Measurements from ENCODE around the gene TWSG1.

Gene TWSG1

DNA sequence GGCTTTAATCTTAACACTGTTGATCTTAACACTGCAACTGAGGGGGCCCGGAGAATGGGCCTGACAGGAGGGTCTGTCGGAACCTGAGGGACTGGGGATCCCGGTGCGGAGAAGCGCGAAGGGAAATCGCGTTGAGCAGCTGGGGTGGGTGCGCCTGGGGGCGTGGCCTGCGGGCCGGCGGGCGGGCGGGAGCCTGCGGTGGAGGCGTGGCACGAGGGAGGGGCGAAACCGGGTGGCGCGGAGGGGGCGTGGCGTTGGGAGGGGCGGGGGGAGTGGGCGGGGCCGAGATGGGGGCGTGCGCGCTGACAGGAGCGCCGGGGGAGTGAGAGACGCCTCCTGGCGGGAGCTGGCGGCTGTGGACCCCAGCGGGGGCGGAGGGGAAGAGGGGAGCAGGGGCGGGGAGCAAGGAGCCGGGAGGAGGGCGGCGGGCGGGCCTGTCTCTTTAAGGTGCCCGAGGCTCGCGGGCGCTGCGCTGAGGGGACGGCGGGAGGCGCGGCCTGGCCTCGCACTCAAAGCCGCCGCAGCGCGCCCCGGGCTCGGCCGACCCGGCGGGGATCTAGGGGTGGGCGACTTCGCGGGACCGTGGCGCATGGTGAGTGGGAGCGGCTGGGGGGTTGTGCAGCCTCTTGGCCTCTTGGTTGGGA lies at the start of gene TWSG1:
TWSG1 (plus strand) TSS at position 445 of the 644 bp plus-strand sequence. CDS start 2,457 bp downstream, outside the sequence.
- no peak for FAIRE-seq

DNA sequence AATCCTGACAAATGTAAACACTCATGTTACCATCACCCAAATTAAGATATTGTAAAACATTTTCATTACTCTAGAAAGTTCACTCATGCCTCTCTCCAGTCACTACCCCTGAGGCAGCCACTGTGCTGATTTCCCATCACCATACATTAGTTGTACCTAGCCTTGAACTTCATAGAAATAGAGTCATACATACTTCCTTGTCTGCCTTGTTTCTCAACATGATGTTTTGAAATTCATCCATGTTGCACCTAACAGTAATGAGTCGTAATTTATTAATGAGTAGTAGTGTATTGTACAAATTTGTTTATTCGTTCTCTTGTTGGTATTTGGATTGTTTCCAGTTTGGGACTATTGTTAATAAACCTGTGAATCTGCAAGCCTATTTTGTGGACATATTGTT lies 49.0 kb upstream of the TWSG1 start:
- no peak for FAIRE-seq

GRCh38 chr18:9287036-9287435 lies 47.5 kb upstream of the TWSG1 start:
- no peak for FAIRE-seq

GRCh38 chr18:9289698-9290097 lies 44.9 kb upstream of the TWSG1 start:
- FAIRE-seq, result no peak

- no peak for FAIRE-seq
Measured at GRCh38 chr18:9290156-9290555, 44.4 kb upstream of the TWSG1 start.

GRCh38 chr18:9292047-9292446 lies 42.5 kb upstream of the TWSG1 start:
- no peak for FAIRE-seq

GRCh38 chr18:9293948-9294347 lies 40.6 kb upstream of the TWSG1 start:
- no peak for FAIRE-seq

- no peak for FAIRE-seq
Measured at GRCh38 chr18:9296233-9297006, 38.2 kb upstream of the TWSG1 start.

GRCh38 chr18:9297007-9297393 lies 37.6 kb upstream of the TWSG1 start:
- no peak for FAIRE-seq

- FAIRE-seq, result no peak
Measured at GRCh38 chr18:9304388-9305070, 30.0 kb upstream of the TWSG1 start.

GRCh38 chr18:9319333-9319732 lies 15.2 kb upstream of the TWSG1 start:
- FAIRE-seq, result no peak

- no peak for FAIRE-seq
Measured at GRCh38 chr18:9321017-9321452, 13.5 kb upstream of the TWSG1 start.

GRCh38 chr18:9321736-9322135 lies 12.8 kb upstream of the TWSG1 start:
- no peak for FAIRE-seq

DNA sequence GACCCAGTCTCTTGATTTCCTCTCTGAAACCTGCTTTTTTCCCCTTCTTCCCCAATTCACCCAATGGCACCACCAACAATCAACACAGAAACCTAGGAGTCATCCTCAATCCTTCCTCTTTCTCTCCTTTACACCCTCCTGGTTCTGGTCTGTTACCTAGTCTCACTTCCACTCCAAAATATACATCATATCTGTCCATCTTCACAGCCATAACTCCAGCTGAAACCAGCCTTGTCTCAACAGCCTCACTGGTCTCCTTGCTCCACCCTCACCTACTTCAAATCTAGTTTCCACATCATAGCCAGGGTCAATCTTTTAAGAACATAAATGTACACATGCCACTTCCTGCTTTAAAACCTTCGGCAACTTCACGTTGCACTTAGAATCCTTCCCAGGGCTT lies 11.8 kb upstream of the TWSG1 start:
- FAIRE-seq, result no peak

- FAIRE-seq, result no peak
Measured at GRCh38 chr18:9323750-9324445, 10.7 kb upstream of the TWSG1 start.

GRCh38 chr18:9325716-9326115 lies 8.9 kb upstream of the TWSG1 start:
- FAIRE-seq, result no peak

GRCh38 chr18:9328776-9329175 lies 5.8 kb upstream of the TWSG1 start:
- FAIRE-seq, result no peak

GRCh38 chr18:9329471-9329870 lies 5.1 kb upstream of the TWSG1 start:
- FAIRE-seq, result no peak

DNA sequence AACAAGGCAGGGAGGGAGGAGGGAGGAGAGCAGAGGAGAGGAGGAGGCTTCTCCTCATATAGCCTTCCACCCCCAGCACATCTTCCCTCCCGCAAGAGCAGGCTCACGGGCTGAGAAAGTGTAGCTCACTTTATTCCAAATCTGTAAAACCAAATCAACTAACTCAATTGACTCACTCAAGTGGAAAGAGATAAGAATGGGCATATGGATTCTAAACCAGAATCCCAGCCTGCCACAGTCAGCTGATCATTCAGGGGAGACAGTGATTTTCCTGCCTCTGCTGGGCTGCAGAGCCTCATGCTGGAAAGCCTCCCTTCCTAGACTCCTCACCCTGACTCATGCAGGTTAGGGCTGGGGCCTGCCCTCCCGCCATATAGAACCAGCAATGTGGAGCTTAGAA lies 4.2 kb upstream of the TWSG1 start:
- FAIRE-seq, result no peak

- FAIRE-seq, result no peak
Measured at GRCh38 chr18:9333441-9334328, 888 bp upstream of the TWSG1 start.

DNA sequence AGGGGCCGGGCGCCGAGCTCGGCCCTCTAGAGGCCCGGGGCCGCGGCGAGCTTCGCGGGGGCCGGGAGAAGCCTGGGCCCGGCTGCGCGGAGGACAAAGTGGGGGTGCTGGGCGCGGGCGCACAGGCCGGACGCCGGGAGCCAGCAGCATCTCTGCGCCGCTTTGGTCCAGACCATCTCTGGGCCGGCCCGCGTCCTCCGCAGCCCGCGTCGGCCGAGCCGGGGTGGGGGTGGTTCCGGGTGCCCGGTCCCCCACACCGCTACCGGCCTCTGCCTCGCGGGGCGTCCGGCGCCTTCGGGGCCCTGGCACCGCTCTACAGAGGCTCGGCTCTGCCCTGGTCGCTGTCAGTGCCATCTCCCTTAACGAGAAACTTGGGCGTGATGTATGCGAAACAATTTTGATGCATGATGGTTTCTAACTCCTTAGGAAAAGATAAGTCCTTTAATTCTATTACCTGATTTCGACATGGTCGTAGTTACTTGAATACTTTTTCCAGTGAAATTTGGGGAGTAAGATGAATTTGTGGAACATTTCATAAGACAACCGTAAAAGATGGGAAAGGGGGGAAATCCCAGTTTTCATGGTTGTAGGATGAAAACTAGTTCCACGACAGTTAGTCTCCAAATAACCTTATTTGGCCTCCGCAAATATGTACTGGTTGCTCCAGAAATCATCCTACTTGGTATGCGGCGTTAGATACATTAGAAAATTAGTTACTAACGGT lies 562 bp downstream of the TWSG1 start:
- no peak for FAIRE-seq

- no peak for FAIRE-seq
Measured at GRCh38 chr18:9335697-9336045, 1.1 kb downstream of the TWSG1 start.

Data from TTC549 (cell line).